OCI-LY3 (cell line): Measurements from ENCODE around the gene ZKSCAN5.
"Not testable (repeated sequence)": the region's sequence is repeated elsewhere in the genome, so short reads cannot be mapped to it uniquely, and the experiment has no call there.

ENCODE experiments used
- H2AFZ ChIP-seq: fragments of 200-600, 300-600 bp; shearing (Covaris generic); 2 replicates; pipeline ENCODE4 v1.6.0; 2014; ENCODE audit warnings: antibody characterized with exemption, low read depth, low read length
- H3K27ac ChIP-seq: fragments of 200-600, 300-600 bp; sonication (generic); 2 replicates; pipeline ENCODE4 v1.5.1; 2014; ENCODE audit warnings: mild to moderate bottlenecking, low read length, moderate library complexity, mixed read lengths
- H3K27me3 ChIP-seq: fragments of 200-600, 300-600 bp; sonication (generic); 2 replicates; pipeline ENCODE4 v1.6.1; 2014; ENCODE audit warnings: low read depth, low read length, mixed read lengths
- H3K36me3 ChIP-seq: fragments of 200-600, 300-600 bp; sonication (generic); replicated peaks from 2 replicates; pipeline ENCODE3; 2014; ENCODE audit warnings: low read depth, low read length, mixed read lengths
- H3K4me1 ChIP-seq: fragments of 300-600, 200-600 bp; sonication (generic); 2 replicates; pipeline ENCODE4 v1.6.1; 2014; ENCODE audit warnings: low read length, mixed read lengths
- H3K4me2 ChIP-seq: fragments of 200-600, 300-600 bp; sonication (generic); 2 replicates; pipeline ENCODE4 v1.6.1; 2014; ENCODE audit warnings: low read length, mixed read lengths
- H3K4me3 ChIP-seq: fragments of 300-600, 200-600 bp; sonication (generic); 2 replicates; pipeline ENCODE4 v1.5.1; 2014; ENCODE audit warnings: antibody characterized with exemption, mild to moderate bottlenecking, low read length, moderate library complexity
- H3K79me2 ChIP-seq: fragments of 300-600, 200-600 bp; shearing (Covaris generic); 2 replicates; pipeline ENCODE4 v1.6.1; 2014; ENCODE audit warnings: mild to moderate bottlenecking, low read length, mixed read lengths
- H3K9ac ChIP-seq: fragments of 300-600, 200-600 bp; shearing (Covaris generic); 2 replicates; pipeline ENCODE4 v1.6.0; 2014; ENCODE audit warnings: mild to moderate bottlenecking, low read length, moderate library complexity
- H3K9me3 ChIP-seq: fragments of 200-600, 300-600 bp; shearing (Covaris generic); 2 replicates; pipeline ENCODE4 v1.6.1; 2014; ENCODE audit warnings: low read length, mixed read lengths; ENCODE audit not compliant: insufficient read depth
- H4K20me1 ChIP-seq: fragments of 200-600, 300-600 bp; sonication (generic); 2 replicates; pipeline ENCODE4 v1.6.1; 2016; ENCODE audit warnings: low read length, mixed read lengths; ENCODE audit not compliant: insufficient read depth
- CTCF ChIP-seq: fragments of 200-600, 300-600 bp; sonication (generic); IDR thresholded peaks from 2 replicates; pipeline ENCODE4 v1.5.1; 2014; ENCODE audit warnings: antibody characterized with exemption, low read length, low read depth
- EZH2phosphoT487 ChIP-seq: fragments of 200-600 bp; shearing (Covaris generic); IDR thresholded peaks from 2 replicates; pipeline ENCODE4 v1.6.1; 2018; ENCODE audit warnings: antibody characterized with exemption, mixed run types, low read depth

Gene ZKSCAN5

GRCh38 chr7:99540542-99540941 is 36.1 kb downstream of the ZKSCAN5 start:
- no peak overlapping the region for H3K4me2 ChIP-seq
- no peak overlapping the region for H3K27ac ChIP-seq
- no peaks in the 10 kb centered on the region for H3K79me2 ChIP-seq
- no peaks in the 10 kb centered on the region for H3K4me1 ChIP-seq
- no peak overlapping the region for H2AFZ ChIP-seq
- no peaks in the 10 kb centered on the region for H3K9me3 ChIP-seq
- H4K20me1 ChIP-seq: no peaks in the 10 kb centered on the region
- no peak overlapping the region for H3K4me3 ChIP-seq
- peaks cover 11% of the 10 kb centered on the region for H3K36me3 ChIP-seq
- H3K27me3 ChIP-seq: no peaks in the 10 kb centered on the region
- TF ChIP-seq EZH2phosphoT487: no peak
- H3K9ac ChIP-seq: no peak overlapping the region

DNA sequence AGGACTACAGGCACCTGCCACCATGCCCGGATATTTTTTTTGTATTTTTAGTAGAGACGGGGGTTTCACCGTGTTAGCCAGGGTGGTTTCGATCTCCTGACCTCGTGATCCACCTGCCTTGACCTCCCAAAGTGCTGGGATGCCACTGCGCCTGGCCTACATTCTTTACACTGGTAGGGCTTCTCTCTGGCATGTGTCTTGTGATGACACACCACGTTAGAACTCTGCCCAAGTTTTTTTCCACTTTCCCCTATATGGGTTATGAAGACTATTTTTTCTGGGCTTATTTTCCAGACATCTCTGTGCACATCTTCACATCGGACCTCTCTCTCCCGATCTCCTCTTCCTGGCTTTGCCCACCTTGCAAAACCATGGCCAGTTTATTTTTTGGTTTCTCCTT is 36.8 kb downstream of the ZKSCAN5 start:
- Histone ChIP-seq H4K20me1 (no peaks in the 10 kb centered on the region), H3K36me3 (peaks cover 11% of the 10 kb centered on the region), H3K4me3 (no peak overlapping the region), H2AFZ (no peak overlapping the region), H3K9me3 (no peaks in the 10 kb centered on the region), H3K27me3 (no peaks in the 10 kb centered on the region), H3K79me2 (no peaks in the 10 kb centered on the region), H3K4me2 (no peak overlapping the region), H3K27ac (no peak overlapping the region), H3K9ac (no peak overlapping the region), H3K4me1 (no peaks in the 10 kb centered on the region)
- TF ChIP-seq CTCF: no peak
- no peak for TF ChIP-seq EZH2phosphoT487

GRCh38 chr7:99543081-99543671 is 38.7 kb downstream of the ZKSCAN5 start:
- no peak overlapping the region for H3K4me3 ChIP-seq
- no peaks in the 10 kb centered on the region for H3K4me1 ChIP-seq
- no peak overlapping the region for H2AFZ ChIP-seq
- no peaks in the 10 kb centered on the region for H3K79me2 ChIP-seq
- no peaks in the 10 kb centered on the region for H4K20me1 ChIP-seq
- H3K36me3 ChIP-seq: peaks cover 18% of the 10 kb centered on the region
- H3K9me3 ChIP-seq: no peaks in the 10 kb centered on the region
- H3K27me3 ChIP-seq: no peaks in the 10 kb centered on the region
- H3K9ac ChIP-seq: no peak overlapping the region
- TF ChIP-seq EZH2phosphoT487: no peak
- no peak for TF ChIP-seq CTCF
- no peak overlapping the region for H3K4me2 ChIP-seq
- no peak overlapping the region for H3K27ac ChIP-seq

DNA sequence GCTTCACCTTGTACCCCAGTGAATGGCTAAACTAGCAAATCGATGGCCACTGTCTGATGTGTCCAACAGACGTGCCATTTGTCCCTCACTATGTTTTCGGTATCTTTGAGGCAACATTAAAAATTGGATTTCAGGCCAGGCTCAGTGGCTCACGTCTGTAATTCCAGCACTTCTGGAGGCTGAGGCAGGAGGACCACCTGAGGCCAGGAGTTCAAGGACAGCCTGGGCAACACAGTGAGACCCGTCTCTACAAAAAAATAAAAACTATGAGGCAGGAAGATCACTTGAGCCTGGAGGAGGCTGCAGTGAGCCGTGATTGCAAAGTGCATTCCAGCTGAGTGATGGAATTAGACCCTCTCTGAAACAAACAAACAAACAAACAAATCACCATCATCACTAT is 39.5 kb downstream of the ZKSCAN5 start:
- H3K9ac ChIP-seq: no peak overlapping the region
- H4K20me1 ChIP-seq: no peaks in the 10 kb centered on the region
- no peak overlapping the region for H3K4me2 ChIP-seq
- H3K27ac ChIP-seq: no peak overlapping the region
- H3K36me3 ChIP-seq: peaks cover 18% of the 10 kb centered on the region
- no peaks in the 10 kb centered on the region for H3K4me1 ChIP-seq
- H2AFZ ChIP-seq: no peak overlapping the region
- TF ChIP-seq EZH2phosphoT487 (no peak), CTCF (no peak)
- H3K9me3 ChIP-seq: no peaks in the 10 kb centered on the region
- H3K4me3 ChIP-seq: no peak overlapping the region
- no peaks in the 10 kb centered on the region for H3K27me3 ChIP-seq
- no peaks in the 10 kb centered on the region for H3K79me2 ChIP-seq

DNA sequence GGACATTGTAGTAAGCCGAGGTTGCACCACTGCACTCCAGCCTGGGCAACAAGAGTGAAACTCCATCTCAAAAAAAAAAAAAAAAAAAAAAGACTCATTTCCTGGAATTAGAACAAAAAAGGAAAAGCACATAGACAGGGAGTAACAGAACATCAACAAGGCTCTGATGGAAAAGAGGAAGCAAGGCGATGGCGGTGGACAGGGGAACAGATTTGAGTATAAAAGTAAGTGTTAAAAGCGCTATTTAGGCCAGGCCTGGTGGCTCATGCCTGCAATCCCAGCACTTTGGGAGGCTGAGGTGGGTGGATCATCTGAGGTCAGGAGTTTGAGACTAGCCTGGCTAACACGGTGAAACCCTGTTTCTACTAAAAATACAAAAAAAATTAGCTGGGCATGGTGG is 40.8 kb downstream of the ZKSCAN5 start:
- H2AFZ ChIP-seq, H3K27ac ChIP-seq, H3K27me3 ChIP-seq, H3K4me3 ChIP-seq, H3K9me3 ChIP-seq, H3K4me1 ChIP-seq, H4K20me1 ChIP-seq, H3K9ac ChIP-seq, H3K79me2 ChIP-seq, H3K4me2 ChIP-seq: not testable (repeated sequence)
- peaks cover 18% of the 10 kb centered on the region for H3K36me3 ChIP-seq

DNA sequence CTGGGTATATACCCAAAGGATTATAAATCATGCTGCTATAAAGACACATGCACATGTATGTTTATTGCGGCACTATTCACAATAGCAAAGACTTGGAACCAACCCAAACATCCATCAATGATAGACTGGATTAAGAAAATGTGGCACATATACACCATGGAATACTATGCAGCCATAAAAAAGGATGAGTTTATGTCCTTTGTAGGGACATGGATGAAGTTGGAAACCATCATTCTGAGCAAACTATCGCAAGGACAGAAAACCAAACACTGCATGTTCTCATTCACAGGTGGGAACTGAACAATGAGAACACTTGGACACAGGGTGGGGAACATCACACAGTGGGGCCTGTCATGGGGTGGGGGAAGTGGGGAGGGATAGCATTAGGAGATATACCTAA is 45.1 kb downstream of the ZKSCAN5 start:
- H3K4me2 ChIP-seq, H3K27ac ChIP-seq, H4K20me1 ChIP-seq, H3K27me3 ChIP-seq, H2AFZ ChIP-seq, H3K4me1 ChIP-seq, H3K9ac ChIP-seq, H3K9me3 ChIP-seq, H3K4me3 ChIP-seq: not testable (repeated sequence)
- Histone ChIP-seq H3K36me3 (peaks cover 16% of the 10 kb centered on the region), H3K79me2 (peaks cover 18% of the 10 kb centered on the region)
